Measurements from ENCODE around the gene SERTAD3.
A peak's percentile ranks its signal among the peaks of the same experiment; 100 is the strongest.

Gene SERTAD3

GRCh38 chr19:40444825-40445312 lies 734 bp upstream of the SERTAD3 start:
- Mint-ChIP-seq H3K27ac (peak overlapping the region; percentile 98 to 99 (median 99)), H3K27me3 (ENCODE audit: low read depth) (peaks cover 4% of the 10 kb centered on the region), H3K36me3 (ENCODE audit: low read depth) (peaks cover 27% of the 10 kb centered on the region), H3K4me1 (peaks cover 34% of the 10 kb centered on the region), H3K4me3 (peak overlapping the region; percentile 95 to 100 (median 99)), H3K9me3 (no peaks in the 10 kb centered on the region)
- TF ChIP-seq CTCF (IDR thresholded peaks at IDR 0.05; ENCODE audit: unreplicated experiment in 3 of 3) = peak in 2 of 3 experiments; percentile 31 to 46

- Mint-ChIP-seq H3K36me3 (ENCODE audit: low read depth) (peaks cover 25% of the 10 kb centered on the region), H3K27me3 (ENCODE audit: low read depth) (peaks cover 4% of the 10 kb centered on the region), H3K27ac (peak overlapping the region; percentile 98 to 99 (median 99)), H3K4me3 (peak overlapping the region; percentile 95 to 100 (median 99)), H3K9me3 (no peaks in the 10 kb centered on the region), H3K4me1 (peaks cover 34% of the 10 kb centered on the region)
- no peak for TF ChIP-seq CTCF (IDR thresholded peaks at IDR 0.05; ENCODE audit: unreplicated experiment in 3 of 3)
These were observed 770 bp downstream of the SERTAD3 start for GRCh38 chr19:40443131-40443999.

- Mint-ChIP-seq H3K4me1 (peaks cover 37% of the 10 kb centered on the region), H3K9me3 (no peaks in the 10 kb centered on the region), H3K27ac (peak overlapping the region; percentile 98 to 99 (median 99)), H3K36me3 (ENCODE audit: low read depth) (peaks cover 29% of the 10 kb centered on the region), H3K27me3 (ENCODE audit: low read depth) (peaks cover 4% of the 10 kb centered on the region), H3K4me3 (peak overlapping the region; percentile 95 to 100 (median 99))
- TF ChIP-seq CTCF (IDR thresholded peaks at IDR 0.05; ENCODE audit: unreplicated experiment in 3 of 3) = no peak
These were observed 1.6 kb downstream of the SERTAD3 start for GRCh38 chr19:40442328-40443130.

- peaks cover 4% of the 10 kb centered on the region for H3K27me3 Mint-ChIP-seq (ENCODE audit: low read depth)
These were observed 2.3 kb downstream of the SERTAD3 start for GRCh38 chr19:40441719-40442253.

GRCh38 chr19:40438284-40438683 lies 5.9 kb downstream of the SERTAD3 start:
- H3K4me1 Mint-ChIP-seq = peaks cover 39% of the 10 kb centered on the region
- H3K36me3 Mint-ChIP-seq (ENCODE audit: low read depth) = peaks cover 29% of the 10 kb centered on the region
- no peaks in the 10 kb centered on the region for H3K27me3 Mint-ChIP-seq (ENCODE audit: low read depth)
- no peaks in the 10 kb centered on the region for H3K9me3 Mint-ChIP-seq
- H3K27ac Mint-ChIP-seq = peak overlapping the region; percentile 29 to 74 (median 34)
- peak overlapping the region; percentile 40 to 69 (median 66) for H3K4me3 Mint-ChIP-seq
- no peak for TF ChIP-seq CTCF (IDR thresholded peaks at IDR 0.05; ENCODE audit: unreplicated experiment in 3 of 3)

More at GRCh38 chr19:40441719-40442253, 2.3 kb downstream of the SERTAD3 start:
- H3K36me3 Mint-ChIP-seq (ENCODE audit: low read depth) = peaks cover 29% of the 10 kb centered on the region
- no peaks in the 10 kb centered on the region for H3K9me3 Mint-ChIP-seq
- peak overlapping the region; percentile 98 to 99 (median 99) for H3K27ac Mint-ChIP-seq
- H3K4me1 Mint-ChIP-seq = peaks cover 37% of the 10 kb centered on the region
- H3K4me3 Mint-ChIP-seq = peak overlapping the region; percentile 95 to 100 (median 99)
- TF ChIP-seq CTCF (IDR thresholded peaks at IDR 0.05; ENCODE audit: unreplicated experiment in 3 of 3) = no peak
